NCI-H510A treated with DMSO at 0.1 percent for 48 hours (cell line): ENCODE data around the gene ZFAND4.
"Not testable (repeated sequence)": the region's sequence is repeated elsewhere in the genome, so short reads cannot be mapped to it uniquely, and the experiment has no call there.

ENCODE experiments used
- DNase-seq: peaks from one replicate; lab custom pipeline; 2025; lab: John Stamatoyannopoulos, UW

Gene ZFAND4

GRCh38 chr10:45672181-45673073 is at the start of gene ZFAND4:
TSS of gene ZFAND4 (minus strand) at chr10:45672772. CDS start at chr10:45663725, 9,047 bp downstream.
- DNase-seq, result peak; percentile 86

GRCh38 chr10:45721503-45721902 is 48.9 kb upstream of the ZFAND4 start:
- DNase-seq, result not testable (repeated sequence)

GRCh38 chr10:45717642-45718041 is 45.1 kb upstream of the ZFAND4 start:
- DNase-seq, result not testable (repeated sequence)

DNA sequence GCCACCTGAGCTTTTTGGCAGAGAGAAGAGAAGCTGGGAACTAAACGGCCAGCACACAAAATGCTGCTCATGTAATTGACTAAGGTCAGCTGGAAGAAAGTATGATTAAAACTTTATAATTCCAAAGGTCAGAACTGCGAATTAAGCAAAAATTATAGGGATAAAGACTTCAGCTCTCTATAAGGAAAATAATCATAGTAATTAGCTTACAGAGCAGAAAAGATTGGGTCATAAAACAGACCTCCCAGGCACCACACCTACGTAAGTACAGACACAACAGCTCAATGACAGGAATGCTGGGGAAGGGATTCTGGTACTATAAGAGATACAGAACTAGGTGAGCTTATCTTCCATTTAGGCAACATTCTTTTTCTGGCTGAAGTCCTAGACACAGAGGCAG is 44.5 kb upstream of the ZFAND4 start:
- not testable (repeated sequence) for DNase-seq

- DNase-seq, result not testable (repeated sequence)
Observed at GRCh38 chr10:45711223-45711622, 38.7 kb upstream of the ZFAND4 start.

DNA sequence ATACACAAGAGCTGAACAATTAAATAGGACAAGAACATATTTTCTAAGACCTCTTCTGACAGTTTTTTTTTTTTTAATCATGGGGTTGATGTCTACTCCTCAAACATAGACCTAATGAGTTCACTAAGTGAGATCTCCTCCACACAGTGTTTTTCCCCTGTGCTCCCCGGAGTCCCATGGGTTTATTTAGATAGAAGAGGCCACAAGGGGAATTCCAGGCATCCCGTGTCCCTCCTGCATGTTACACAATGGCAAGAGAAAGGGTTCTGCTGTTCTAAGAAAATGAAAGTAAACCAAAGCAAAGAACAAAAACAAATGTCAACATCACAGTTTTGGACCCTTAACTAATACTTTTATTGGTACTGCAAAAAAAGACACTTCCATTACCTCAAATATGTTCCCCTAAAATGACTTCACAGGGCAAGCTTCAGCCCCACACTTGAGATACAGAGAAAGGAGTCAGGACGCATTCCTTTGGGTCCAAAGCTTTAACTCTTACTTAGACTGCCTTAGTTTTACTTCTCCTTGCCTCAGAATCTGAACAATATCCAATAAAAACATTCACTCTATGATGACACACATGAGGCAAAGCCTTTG is 37.7 kb upstream of the ZFAND4 start:
- DNase-seq, result not testable (repeated sequence)

- not testable (repeated sequence) for DNase-seq
Observed at GRCh38 chr10:45678467-45678866, 5.9 kb upstream of the ZFAND4 start.

- no peak for DNase-seq
Observed at GRCh38 chr10:45675388-45675787, 2.8 kb upstream of the ZFAND4 start.

DNA sequence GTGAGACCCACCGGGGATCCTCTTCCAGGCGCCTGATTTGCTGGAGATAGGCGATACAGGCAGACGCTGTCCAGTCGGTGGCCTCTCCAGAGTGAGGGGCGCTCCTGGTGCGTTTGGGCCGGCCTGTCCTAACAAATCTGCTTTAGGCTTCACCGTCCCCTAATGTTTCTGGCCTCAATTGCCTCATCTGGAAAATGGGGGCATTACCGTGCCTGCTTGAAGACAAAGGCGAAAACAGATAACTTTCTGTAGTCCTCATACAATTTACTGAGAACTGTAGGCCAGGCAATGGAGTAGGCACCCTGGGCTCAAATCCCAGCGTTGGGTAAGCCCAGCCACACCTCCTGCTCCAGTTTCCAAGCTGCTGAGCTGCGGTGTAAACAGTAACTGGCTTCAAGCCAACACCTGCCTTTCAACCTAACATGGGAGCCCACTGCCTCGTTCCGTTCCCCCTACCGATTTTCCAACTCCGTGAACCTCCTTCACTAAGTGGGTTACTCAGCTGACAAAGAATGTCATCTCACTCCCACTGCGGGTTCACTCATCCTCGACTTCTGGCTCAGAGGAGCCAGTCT is 589 bp upstream of the ZFAND4 start:
- no peak for DNase-seq

GRCh38 chr10:45671300-45671699 is 1.3 kb downstream of the ZFAND4 start:
- DNase-seq, result not testable (repeated sequence)

DNA sequence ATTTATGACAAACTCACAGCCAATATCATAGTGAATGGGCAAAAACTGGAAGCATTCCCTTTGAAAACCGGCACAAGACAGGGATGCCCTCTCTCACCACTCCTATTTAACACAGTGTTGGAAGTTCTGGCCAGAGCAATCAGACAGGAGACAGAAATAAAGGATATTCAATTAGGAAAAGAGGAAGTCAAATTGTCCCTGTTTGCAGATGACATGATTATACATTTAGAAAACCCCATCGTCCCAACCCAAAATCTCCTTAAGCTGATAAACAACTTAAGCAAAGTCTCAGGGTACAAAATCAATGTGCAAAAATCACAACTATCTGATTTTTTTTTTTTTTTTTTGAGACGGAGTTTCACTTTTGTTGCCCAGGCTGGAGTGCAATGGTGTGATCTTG is 2.7 kb downstream of the ZFAND4 start:
- DNase-seq, result not testable (repeated sequence)

DNA sequence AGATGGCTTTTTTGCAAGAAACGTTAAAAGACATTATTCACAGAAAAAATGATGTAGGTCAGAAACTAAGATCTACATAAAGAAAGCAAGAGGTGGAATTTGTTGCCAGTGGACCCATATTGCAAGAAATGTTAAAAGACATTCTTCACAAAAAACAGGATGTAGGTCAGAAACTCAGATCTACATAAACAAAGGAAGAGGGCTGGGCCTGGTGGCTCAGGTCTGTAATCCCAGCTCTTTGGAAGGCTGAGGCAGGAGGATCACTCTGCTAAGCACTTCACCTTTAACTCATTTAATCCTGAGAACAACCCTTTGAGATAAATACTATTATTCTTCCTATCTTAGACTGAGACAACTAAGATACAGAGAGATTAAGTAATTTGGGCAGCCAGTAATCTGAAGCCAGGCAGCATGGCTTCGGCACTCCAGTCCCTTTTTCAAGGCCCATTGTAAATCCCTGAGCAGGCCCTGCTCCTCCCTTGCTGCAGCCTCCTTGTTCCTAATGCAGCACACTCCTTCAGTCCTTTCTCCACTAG is 11.6 kb downstream of the ZFAND4 start:
- DNase-seq, result no peak

DNA sequence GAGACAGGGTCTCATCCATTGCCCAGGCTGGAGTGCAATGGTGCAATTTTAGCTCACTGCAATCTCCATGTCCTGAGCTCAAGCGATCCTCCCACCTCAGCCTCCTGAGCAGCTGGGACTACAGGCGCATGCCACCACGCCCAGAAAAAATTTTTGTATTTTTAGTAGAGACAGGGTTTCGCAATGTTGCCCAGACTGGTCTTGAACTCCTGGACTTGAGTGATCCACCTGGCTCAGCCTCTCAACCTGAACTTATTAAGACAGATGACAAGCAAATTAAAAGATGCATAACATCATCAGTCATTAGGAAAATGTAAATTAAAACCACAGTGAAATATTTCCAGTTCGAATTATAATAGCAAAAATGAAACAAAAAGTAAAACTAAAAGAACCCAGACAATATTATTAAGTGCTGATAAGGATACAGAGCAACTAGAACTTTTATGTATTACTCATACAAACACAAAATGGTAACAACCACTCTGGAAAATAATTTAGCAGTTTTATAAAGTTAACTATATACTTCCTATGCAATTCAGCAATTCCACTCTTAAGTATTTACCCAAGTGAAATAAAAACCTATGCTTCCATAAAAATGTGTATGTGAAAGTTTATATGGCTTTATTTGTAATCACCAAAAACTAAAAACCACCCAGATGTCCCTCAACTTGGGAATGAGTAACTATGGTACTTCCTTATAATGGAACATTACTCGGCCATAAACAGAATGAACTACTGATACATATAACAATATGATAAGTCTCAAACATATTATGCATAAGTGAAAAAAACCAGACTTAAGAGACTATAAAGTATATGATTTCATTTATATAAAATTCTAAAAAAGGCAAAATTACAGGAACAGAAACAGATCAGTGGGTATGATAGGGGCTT is 15.3 kb downstream of the ZFAND4 start:
- DNase-seq, result no peak

- no peak for DNase-seq
Observed at GRCh38 chr10:45655219-45655618, 17.4 kb downstream of the ZFAND4 start.

DNA sequence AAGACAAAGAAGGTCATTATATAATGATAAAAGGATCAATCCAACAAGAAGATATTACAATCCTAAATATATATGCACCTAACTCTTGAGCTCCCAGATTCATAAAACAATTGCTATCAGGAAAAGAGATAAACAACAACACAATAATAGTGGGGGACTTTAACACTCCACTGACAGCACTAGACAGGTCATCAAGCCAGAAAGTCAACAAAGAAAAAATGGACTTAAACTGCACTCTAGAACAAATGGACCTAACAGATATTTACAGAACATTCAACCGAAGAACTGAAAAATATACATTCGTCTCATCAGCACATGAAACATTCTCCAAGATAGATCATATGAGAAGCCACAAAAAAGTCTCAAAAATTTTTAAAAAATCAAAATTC is 17.8 kb downstream of the ZFAND4 start:
- not testable (repeated sequence) for DNase-seq

DNA sequence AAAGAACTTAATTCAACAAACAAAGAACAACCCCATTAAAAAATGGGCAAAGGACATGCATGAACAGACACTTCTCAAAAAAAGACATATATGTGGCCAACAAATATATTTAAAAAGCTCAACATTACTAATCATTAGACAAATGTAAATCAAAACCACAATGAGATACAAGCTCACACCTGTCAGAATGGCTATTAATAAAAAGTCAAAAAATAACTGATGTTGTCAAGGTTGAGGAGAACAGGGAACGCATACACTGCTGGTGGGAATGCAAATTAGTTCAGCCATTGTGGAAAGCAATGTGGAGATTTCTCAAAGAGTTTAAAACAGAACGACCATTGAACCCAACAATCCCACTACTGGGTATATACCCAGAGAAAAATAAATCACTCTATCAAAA is 19.1 kb downstream of the ZFAND4 start:
- DNase-seq, result no peak

- DNase-seq, result no peak
Observed at GRCh38 chr10:45652511-45652910, 20.1 kb downstream of the ZFAND4 start.

- DNase-seq, result no peak
Observed at GRCh38 chr10:45649296-45649695, 23.3 kb downstream of the ZFAND4 start.

GRCh38 chr10:45647118-45647517 is 25.5 kb downstream of the ZFAND4 start:
- no peak for DNase-seq

- DNase-seq, result no peak
Observed at GRCh38 chr10:45646384-45647050, 26.1 kb downstream of the ZFAND4 start.

- DNase-seq, result no peak
Observed at GRCh38 chr10:45644527-45644926, 28.0 kb downstream of the ZFAND4 start.
